ENCODE results near the gene ACAP1. TPM values are rescaled to one million over a fixed set of nuclear protein-coding genes. Genes with fewer than 3 reads are reported as not detected.

ACAP1 gene
- total RNA-seq, 1 donor from 2014 or later: 328 TPM

DNA sequence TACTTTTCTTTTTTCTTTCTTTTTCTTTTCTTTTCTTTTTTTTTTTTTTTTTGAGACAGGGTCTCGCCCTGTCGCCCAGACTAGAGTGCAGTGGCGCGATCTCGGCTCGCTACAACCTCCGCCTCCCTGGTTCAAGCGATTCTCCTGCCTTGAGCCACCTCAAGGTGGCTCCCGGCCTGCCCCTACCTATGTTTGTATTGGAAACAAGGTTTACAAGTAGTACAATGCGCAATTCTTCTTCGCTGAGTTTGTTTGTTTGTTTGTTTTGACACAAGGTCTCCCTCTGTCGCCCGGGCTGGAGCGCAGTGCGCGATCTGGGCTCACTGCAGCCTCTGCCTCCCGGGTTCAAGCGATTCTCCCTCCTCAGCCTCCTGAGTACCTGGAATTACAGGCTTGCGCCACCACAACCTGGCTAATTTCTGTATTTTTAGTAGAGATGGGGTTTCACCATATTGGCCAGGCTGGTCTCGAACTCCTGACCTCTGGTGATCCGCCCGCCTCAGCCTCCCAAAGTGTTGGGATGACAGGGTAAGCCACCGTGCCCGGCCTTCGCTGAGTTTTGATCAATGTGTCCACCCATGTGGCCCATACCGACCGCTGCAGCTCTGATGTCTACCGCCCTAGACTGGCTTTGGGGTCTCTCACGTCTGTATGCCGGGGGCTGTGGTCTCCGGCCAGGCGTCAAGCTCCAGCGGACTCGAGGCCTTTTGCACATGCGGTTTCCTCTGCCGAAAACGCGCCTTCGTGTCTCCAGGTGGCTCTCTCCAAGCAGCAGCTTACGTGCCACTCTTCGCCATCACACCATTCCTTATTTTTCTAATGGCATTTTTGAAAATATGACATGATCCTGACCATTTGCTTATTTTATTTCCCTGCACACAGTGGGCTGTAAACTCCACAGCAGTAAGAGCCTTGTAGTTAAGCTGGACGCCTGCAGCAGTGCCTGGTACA, 40.8 kb upstream of the ACAP1 start:
- H3K27me3 Mint-ChIP-seq: peaks cover 20% of the 10 kb centered on the region
- ATAC-seq (ENCODE audit: low read depth): no peak
- no peaks in the 10 kb centered on the region for H3K9me3 Mint-ChIP-seq
- no peak for DNase-seq
- CTCF ChIA-PET: interaction anchor here (0.6 to 3.5 kb wide), 21 partner anchors 8 to 294 kb away, joined by 3 to 38 read pairs (median 6); partner anchors contain the start of genes ACADVL, ACAP1, DLG4 and GPS2
- TF ChIP-seq, protein P1, sequence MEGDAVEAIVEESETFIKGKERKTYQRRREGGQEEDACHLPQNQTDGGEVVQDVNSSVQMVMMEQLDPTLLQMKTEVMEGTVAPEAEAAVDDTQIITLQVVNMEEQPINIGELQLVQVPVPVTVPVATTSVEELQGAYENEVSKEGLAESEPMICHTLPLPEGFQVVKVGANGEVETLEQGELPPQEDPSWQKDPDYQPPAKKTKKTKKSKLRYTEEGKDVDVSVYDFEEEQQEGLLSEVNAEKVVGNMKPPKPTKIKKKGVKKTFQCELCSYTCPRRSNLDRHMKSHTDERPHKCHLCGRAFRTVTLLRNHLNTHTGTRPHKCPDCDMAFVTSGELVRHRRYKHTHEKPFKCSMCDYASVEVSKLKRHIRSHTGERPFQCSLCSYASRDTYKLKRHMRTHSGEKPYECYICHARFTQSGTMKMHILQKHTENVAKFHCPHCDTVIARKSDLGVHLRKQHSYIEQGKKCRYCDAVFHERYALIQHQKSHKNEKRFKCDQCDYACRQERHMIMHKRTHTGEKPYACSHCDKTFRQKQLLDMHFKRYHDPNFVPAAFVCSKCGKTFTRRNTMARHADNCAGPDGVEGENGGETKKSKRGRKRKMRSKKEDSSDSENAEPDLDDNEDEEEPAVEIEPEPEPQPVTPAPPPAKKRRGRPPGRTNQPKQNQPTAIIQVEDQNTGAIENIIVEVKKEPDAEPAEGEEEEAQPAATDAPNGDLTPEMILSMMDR (IDR thresholded peaks at IDR 0.05): no peak
- peak overlapping the region; percentile 70 for H3K4me3 Mint-ChIP-seq
- H3K4me1 Mint-ChIP-seq: peaks cover 24% of the 10 kb centered on the region
- no peaks in the 10 kb centered on the region for H3K36me3 Mint-ChIP-seq (ENCODE audit: low read depth)
- H3K27ac Mint-ChIP-seq: no peak overlapping the region
- intact Hi-C loops (cut with micrococcal nuclease): loop anchor here (1.0 to 5.0 kb wide), 5 partner anchors 15 to 249 kb away; partner anchors contain the start of gene CLDN7
- POLR2A ChIA-PET: interaction anchor here (1.0 to 2.2 kb wide), 11 partner anchors 10 to 392 kb away, joined by 3 to 14 read pairs (median 5); partner anchors contain the start of genes ACAP1, EIF5A, SLC16A13 and SLC2A4

DNA sequence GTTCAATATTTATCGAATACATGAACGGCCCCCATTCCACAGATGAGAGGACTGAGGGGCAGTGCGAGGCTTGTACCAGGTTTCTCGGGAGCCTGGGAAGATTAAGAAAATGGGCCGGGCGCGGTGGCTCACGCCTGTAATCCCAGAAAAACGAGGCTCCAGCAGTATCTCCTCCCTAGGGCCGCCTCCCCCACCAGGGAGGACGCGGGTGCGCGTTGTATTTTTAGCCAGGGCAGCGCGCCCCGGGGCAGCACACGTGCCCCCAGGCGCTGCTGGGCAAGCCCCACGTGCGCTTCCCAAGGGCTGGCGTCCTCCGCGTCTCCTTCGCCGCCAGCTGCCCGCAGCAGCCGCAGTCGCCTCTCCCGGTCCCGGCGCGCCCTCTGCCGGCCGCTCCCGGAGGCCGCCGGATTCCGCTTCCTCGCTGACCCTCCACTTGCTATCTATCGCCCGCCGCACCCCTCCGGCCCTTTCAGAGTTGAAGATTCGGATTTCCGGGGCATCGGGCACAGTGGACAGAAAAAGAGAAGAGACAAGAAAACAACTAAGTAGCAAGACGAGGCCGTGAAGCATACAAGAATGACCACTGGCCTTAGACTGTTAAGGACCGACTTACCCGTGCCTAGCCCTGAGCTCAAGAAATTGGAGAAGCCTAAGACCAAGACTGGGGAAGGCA, 40.0 kb upstream of the ACAP1 start:
- intact Hi-C loops (cut with micrococcal nuclease): loop anchor here (1.0 to 5.0 kb wide), 5 partner anchors 16 to 250 kb away; partner anchors contain the start of gene CLDN7
- peak; percentile 75 for DNase-seq
- Mint-ChIP-seq H3K9me3 (no peaks in the 10 kb centered on the region), H3K27me3 (peaks cover 18% of the 10 kb centered on the region), H3K4me3 (peak overlapping the region; percentile 32), H3K4me1 (peaks cover 24% of the 10 kb centered on the region), H3K27ac (no peak overlapping the region), H3K36me3 (ENCODE audit: low read depth) (no peaks in the 10 kb centered on the region)
- CTCF ChIA-PET: interaction anchor here (0.6 to 3.5 kb wide), 24 partner anchors 9 to 293 kb away, joined by 3 to 38 read pairs (median 6); partner anchors contain the start of genes ACADVL, ACAP1, DLG4 and GPS2
- TF ChIP-seq, protein P1 (IDR thresholded peaks at IDR 0.05): peak; percentile 29
- POLR2A ChIA-PET: interaction anchor here (0.6 to 2.2 kb wide), 19 partner anchors 9 to 391 kb away, joined by 3 to 14 read pairs (median 4); partner anchors contain the start of genes ACAP1, EIF5A, GABARAP and GPS2
- ATAC-seq (ENCODE audit: low read depth): peak; percentile 49

DNA sequence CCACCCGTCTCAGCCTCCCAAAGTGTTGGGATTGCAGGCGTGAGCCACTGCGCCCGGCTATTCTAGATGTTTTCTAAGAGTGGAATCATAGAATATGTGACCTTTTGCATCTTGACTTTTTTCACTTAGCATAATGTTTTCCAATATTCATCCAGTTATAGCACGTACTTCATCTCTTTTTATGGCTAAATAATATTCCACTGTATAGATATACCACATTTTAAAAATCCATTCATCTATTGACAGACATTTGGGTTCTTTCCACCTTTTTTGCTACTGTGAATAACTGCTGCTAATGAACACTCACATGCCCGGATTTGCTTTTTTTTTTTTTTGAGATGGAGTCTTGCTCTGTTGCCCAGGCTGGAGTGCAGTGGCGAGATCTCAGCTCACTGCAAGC, 32.1 kb upstream of the ACAP1 start:
- H3K27me3 Mint-ChIP-seq: peaks cover 2% of the 10 kb centered on the region
- ChIA-PET CTCF (interaction anchor here (1.4 kb wide), 1 partner anchor 258 kb away, joined by 3 read pairs; no protein-coding TSS in a partner anchor), POLR2A (interaction anchor here (0.7 to 1.8 kb wide), 7 partner anchors 15 to 476 kb away, joined by 3 to 6 read pairs (median 4); partner anchors contain the start of genes ACAP1, POLR2A and TP53)
- peaks cover 11% of the 10 kb centered on the region for H3K4me1 Mint-ChIP-seq
- DNase-seq: no peak
- peaks cover 20% of the 10 kb centered on the region for H3K36me3 Mint-ChIP-seq (ENCODE audit: low read depth)
- H3K4me3 Mint-ChIP-seq: peak overlapping the region; percentile 24
- intact Hi-C loops (cut with micrococcal nuclease): no loop called here
- TF ChIP-seq, protein P1 (IDR thresholded peaks at IDR 0.05): no peak
- H3K27ac Mint-ChIP-seq: no peak overlapping the region
- no peak for ATAC-seq (ENCODE audit: low read depth)
- no peaks in the 10 kb centered on the region for H3K9me3 Mint-ChIP-seq

DNA sequence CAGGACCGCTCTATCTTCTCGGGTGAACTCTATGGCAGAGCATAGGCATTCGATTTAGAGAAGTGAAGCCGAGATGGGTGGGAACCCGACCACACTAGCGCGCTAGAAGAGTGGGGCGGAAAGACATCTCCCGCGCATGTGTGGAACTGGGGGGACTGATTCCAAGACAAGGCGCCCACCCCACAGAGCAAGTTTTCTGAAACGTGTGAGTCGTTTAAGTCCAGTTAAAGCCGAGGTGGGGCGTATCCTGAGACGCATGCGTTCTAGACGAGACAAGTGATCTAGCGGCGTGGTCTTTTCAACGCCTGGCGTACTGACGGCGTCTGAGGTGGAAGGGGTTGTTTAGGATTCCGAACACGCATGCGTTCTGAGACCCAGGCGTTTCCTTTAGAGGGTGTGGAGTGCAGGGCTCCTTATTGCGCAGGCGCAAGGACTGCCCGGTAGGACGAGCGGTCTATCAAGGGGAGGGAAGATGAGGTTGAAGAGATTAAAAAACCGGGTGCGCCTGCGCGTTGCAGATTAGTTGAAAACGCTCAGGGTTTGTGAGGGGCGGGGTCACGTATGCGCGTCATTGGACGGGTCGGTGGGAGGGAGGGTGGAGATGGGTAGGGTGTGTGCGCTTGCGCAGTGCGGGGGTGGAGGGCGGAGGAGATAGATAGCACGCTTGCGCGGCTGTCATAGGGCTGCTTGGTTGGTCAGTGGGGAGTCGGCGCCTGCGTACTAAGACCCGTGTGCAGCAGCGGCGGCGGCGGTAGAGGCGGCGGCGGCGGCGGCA, 29.2 kb upstream of the ACAP1 start, which contains the start of gene EIF5A:
EIF5A (plus strand) TSS at position 718 of the 775 bp plus-strand sequence. CDS start 2,008 bp downstream, outside the sequence.
- intact Hi-C loops (cut with micrococcal nuclease): loop anchor here (1.0 to 2.0 kb wide), 13 partner anchors 8 to 380 kb away; partner anchors contain the start of genes ELP5, GABARAP, GPS2 and NEURL4
- no peaks in the 10 kb centered on the region for H3K27me3 Mint-ChIP-seq
- H3K27ac Mint-ChIP-seq: peak within 1 kb of the TSS; percentile 99
- peak; percentile 98 for DNase-seq
- ChIA-PET POLR2A (interaction anchor here (0.6 to 3.0 kb wide), 7 partner anchors 11 to 380 kb away, joined by 3 to 13 read pairs (median 3); partner anchors contain the start of genes ACAP1 and TP53), CTCF (interaction anchor here (2.0 kb wide), 1 partner anchor 11 kb away, joined by 11 read pairs; no protein-coding TSS in a partner anchor)
- H3K9me3 Mint-ChIP-seq: no peaks in the 10 kb centered on the region
- TF ChIP-seq, protein P1 (IDR thresholded peaks at IDR 0.05): no peak
- peaks cover 48% of the 10 kb centered on the region for H3K36me3 Mint-ChIP-seq (ENCODE audit: low read depth)
- H3K4me1 Mint-ChIP-seq: peaks cover 38% of the 10 kb centered on the region
- peak; percentile 72 for ATAC-seq (ENCODE audit: low read depth)
- peak within 1 kb of the TSS; percentile 96 for H3K4me3 Mint-ChIP-seq
